Stomach (tissue), 9 donors: ENCODE data around the gene ANKRD28. TPM values are rescaled to one million over a fixed set of nuclear protein-coding genes. Genes with fewer than 3 reads are reported as not detected.

Source experiments
- DNase-seq, 2 donors: peaks; one replicate each; pipeline versions ENCODE4 v3.0.0 to v3.0.0-alpha.2; 2013 to 2019
- H3K27ac ChIP-seq, 5 donors: fragments of 200-600 bp in 4 of 5; sonication (generic) in 4 of 5; one replicate each; pipeline ENCODE4 v1.5.1; 2013 to 2019; ENCODE audit warnings: mild to moderate bottlenecking in 1 of 5, moderate library complexity in 1 of 5
- H3K27me3 ChIP-seq, 3 donors: fragments of 200-600 bp; sonication (generic); one replicate each; pipeline ENCODE4 v1.5.1; 2017 to 2019; ENCODE audit warnings: mixed run types in 1 of 3
- H3K36me3 ChIP-seq, 4 donors: fragments of 200-600 bp; sonication (generic); 1 replicate in 3 of 4; 2 replicates in 1 of 4; pipeline ENCODE4 v1.5.1; 2016 to 2019
- H3K4me1 ChIP-seq, 4 donors: fragments of 200-600 bp; sonication (generic); one replicate each; pipeline ENCODE4 v1.5.1; 2016 to 2019
- H3K4me3 ChIP-seq, 4 donors: fragments of 200-600 bp; sonication (generic) in 3 of 4; one replicate each; pipeline ENCODE4 v1.5.1; 2016 to 2019; ENCODE audit warnings: mild to moderate bottlenecking in 1 of 4
- H3K9me3 ChIP-seq, 4 donors: fragments of 200-600 bp; sonication (generic); one replicate each; pipeline ENCODE4 v1.5.1; 2016 to 2019
- EP300 ChIP-seq: sonication (generic); formaldehyde crosslinking; IDR thresholded peaks from one replicate; pipeline ENCODE4 v1.6.1; 2017; ENCODE audit warnings: antibody characterized with exemption
- POLR2A ChIP-seq, 4 donors: fragments of 450-650 bp; IDR thresholded peaks; one replicate each; pipeline ENCODE4 v1.6.1; 2016; ENCODE audit warnings: antibody characterized with exemption in 4 of 4, control low read depth in 2 of 4, mild to moderate bottlenecking in 1 of 4, moderate library complexity in 1 of 4
- POLR2AphosphoS5 ChIP-seq, 3 donors: sonication (generic); formaldehyde crosslinking; IDR thresholded peaks; one replicate each; pipeline ENCODE4 v1.6.1; 2016; ENCODE audit warnings: antibody characterized with exemption in 3 of 3
- WGBS, 5 donors: extraction: QIAGEN DNeasy Blood & Tissue Kit in 3 of 5; methylation state at CpG; one replicate each; pipeline versions ENCODE4 v1.1.5 to v1.1.7; 2013 to 2018; 5-methylcytosine and 5-hydroxymethylcytosine counted together
- intact Hi-C: fragments of 100-400 bp; cut with DNase I; formaldehyde crosslinking; loops from one replicate; pipeline ENCODE4 v1.15.1; 2023; ENCODE audit warnings: low total_unique reads
- polyA plus RNA-seq, 3 donors: library from polyadenylated mRNA; stranded (reverse); fragments of 200-250 nt; gene quantifications; one replicate each; pipeline ENCODE4 v1.2.3, GENCODE V29; 2013
- total RNA-seq, 5 donors: library from RNA; depleted of rRNA; stranded (reverse); fragments of >200 nt; gene quantifications; one replicate each; pipeline versions ENCODE4 v1.1.0 to v1.2.3, GENCODE V29; 2014 to 2016
- TF ChIP-seq, protein P1 (sequence below), 7 experiments: fragments of 450-650 bp in 4 of 7; fragments of 200-600 bp in 3 of 7; sonication (generic) in 3 of 7; IDR thresholded peaks; one replicate each; pipeline ENCODE4 v1.5.1; 2016 to 2019; ENCODE audit warnings: antibody characterized with exemption in 7 of 7, control low read depth in 2 of 7, mild to moderate bottlenecking in 1 of 7
- donor health status: healthy with polysubstance abuse.
- donor health status: Bipolar disorder and iron deficiency.
- donor health status: healthy.

ANKRD28 gene
- total and polyA plus RNA-seq, 8 donors: 6.8 to 102 (median 16.6) TPM

DNA sequence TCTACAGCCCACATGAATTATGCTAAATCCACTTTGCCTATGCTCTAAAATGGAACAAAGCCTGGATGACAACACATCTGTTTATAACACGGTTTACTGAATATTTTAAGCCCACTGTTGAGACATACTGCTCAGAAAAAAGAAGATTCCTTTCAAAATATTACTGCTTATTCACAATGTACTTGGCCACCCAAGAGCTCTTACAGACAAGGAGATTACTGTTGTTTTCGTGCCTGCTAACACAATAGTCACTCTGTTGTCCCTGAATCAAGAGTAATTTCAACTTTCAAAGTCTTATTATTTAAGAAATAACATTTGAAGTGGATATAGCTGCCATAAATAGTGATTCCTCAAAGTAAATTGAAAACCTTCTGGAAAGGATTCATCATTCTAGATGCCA lies 70.9 kb downstream of the ANKRD28 start:
- WGBS, 5 donors: 89 to 95% (median 92%) methylated on average over 2 of the region's 2 CpGs
- intact Hi-C loops: no loop called here
- no peak for DNase-seq
- Histone ChIP-seq H3K9me3 (no peaks in the 10 kb centered on the region), H3K27ac (no peak overlapping the region), H3K4me3 (no peak overlapping the region), H3K27me3 (no peaks in the 10 kb centered on the region), H3K4me1 (no peaks in the 10 kb centered on the region), H3K36me3 (peaks cover 6 to 75% (median 44%) of the 10 kb centered on the region in 4 donors)
- no peak for TF ChIP-seq EP300
- no peak for TF ChIP-seq POLR2AphosphoS5 (IDR thresholded peaks at IDR 0.05)
- TF ChIP-seq POLR2A (IDR thresholded peaks at IDR 0.05): no peak
- TF ChIP-seq, protein P1, sequence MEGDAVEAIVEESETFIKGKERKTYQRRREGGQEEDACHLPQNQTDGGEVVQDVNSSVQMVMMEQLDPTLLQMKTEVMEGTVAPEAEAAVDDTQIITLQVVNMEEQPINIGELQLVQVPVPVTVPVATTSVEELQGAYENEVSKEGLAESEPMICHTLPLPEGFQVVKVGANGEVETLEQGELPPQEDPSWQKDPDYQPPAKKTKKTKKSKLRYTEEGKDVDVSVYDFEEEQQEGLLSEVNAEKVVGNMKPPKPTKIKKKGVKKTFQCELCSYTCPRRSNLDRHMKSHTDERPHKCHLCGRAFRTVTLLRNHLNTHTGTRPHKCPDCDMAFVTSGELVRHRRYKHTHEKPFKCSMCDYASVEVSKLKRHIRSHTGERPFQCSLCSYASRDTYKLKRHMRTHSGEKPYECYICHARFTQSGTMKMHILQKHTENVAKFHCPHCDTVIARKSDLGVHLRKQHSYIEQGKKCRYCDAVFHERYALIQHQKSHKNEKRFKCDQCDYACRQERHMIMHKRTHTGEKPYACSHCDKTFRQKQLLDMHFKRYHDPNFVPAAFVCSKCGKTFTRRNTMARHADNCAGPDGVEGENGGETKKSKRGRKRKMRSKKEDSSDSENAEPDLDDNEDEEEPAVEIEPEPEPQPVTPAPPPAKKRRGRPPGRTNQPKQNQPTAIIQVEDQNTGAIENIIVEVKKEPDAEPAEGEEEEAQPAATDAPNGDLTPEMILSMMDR (IDR thresholded peaks at IDR 0.05): no peak

DNA sequence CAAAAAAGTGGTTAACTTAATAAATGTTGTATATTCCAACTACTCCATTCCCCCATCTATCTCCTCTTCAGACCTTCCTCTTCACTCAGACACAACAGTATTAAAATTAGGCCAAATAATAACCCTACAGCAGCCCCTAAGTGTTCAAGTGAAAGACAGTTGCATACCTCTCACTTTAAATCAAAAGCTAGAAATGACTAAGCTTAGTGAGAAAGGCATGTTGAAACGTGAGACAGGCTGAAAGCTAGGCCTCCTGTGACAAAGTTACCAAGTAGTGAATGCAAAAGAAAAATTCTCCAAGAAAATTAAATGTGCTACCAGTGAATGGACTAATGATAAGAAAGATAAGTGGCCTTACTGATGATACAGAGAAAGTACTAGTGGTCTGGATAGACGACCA lies 71.7 kb downstream of the ANKRD28 start:
- TF ChIP-seq POLR2A (IDR thresholded peaks at IDR 0.05) (no peak), POLR2AphosphoS5 (IDR thresholded peaks at IDR 0.05) (no peak), EP300 (no peak)
- TF ChIP-seq, protein P1 (IDR thresholded peaks at IDR 0.05): no peak
- no peaks in the 10 kb centered on the region for H3K4me1 ChIP-seq
- DNase-seq: no peak
- no peak overlapping the region for H3K4me3 ChIP-seq
- H3K9me3 ChIP-seq: no peaks in the 10 kb centered on the region
- no peak overlapping the region for H3K27ac ChIP-seq
- 44 to 56% (median 54%) methylated on average over 2 of the region's 2 CpGs for WGBS, 5 donors
- intact Hi-C loops: no loop called here
- peaks cover 6 to 77% (median 47%) of the 10 kb centered on the region in 4 donors for H3K36me3 ChIP-seq
- no peaks in the 10 kb centered on the region for H3K27me3 ChIP-seq

DNA sequence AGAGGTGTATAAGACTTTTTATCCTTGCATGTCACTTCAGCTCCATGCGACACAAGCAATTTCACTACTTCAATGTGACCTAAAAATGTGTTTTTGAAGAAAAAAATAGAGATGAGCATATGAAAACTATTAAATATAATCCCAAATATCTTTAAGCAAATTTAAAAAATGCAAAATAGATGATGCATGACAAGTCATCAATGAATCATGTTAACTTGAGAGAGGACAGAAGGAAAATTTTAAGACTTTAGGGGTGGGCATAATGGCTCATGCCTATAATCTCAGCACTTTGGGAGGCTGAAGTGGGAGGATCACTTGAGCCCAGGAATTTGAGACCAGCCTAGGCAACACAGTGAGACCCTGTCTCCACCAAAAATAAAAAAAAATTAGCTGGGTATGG lies 73.3 kb downstream of the ANKRD28 start:
- no peaks in the 10 kb centered on the region for H3K27me3 ChIP-seq
- peaks cover 6 to 81% (median 60%) of the 10 kb centered on the region in 4 donors for H3K36me3 ChIP-seq
- no peak overlapping the region for H3K4me3 ChIP-seq
- DNase-seq: no peak
- intact Hi-C loops: no loop called here
- WGBS, 5 donors: 97 to 100% (median 100%) methylated on average over 1 of the region's 1 CpG
- H3K27ac ChIP-seq: no peak overlapping the region
- H3K4me1 ChIP-seq: no peaks in the 10 kb centered on the region
- no peaks in the 10 kb centered on the region for H3K9me3 ChIP-seq
- TF ChIP-seq POLR2A (IDR thresholded peaks at IDR 0.05) (no peak), EP300 (no peak), POLR2AphosphoS5 (IDR thresholded peaks at IDR 0.05) (no peak)
- TF ChIP-seq, protein P1 (IDR thresholded peaks at IDR 0.05): no peak

DNA sequence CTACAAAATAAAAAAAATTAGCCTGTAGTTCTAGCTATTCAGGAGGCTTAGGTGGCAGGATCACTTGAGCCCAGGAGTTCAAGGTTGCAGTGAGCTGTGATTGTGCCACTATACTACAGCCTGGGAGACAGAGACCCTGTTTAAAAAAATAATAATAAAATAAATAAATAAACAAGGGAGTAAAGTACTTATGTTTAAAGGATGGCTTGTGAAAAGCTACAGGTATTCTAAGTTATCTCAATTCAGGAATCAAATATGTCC lies 74.2 kb downstream of the ANKRD28 start:
- Histone ChIP-seq H3K9me3 (no peaks in the 10 kb centered on the region), H3K4me3 (no peak overlapping the region), H3K27me3 (no peaks in the 10 kb centered on the region), H3K4me1 (no peaks in the 10 kb centered on the region), H3K36me3 (peaks cover 6 to 77% (median 63%) of the 10 kb centered on the region in 4 donors), H3K27ac (no peak overlapping the region)
- no peak for DNase-seq
- intact Hi-C loops: no loop called here
- no peak for TF ChIP-seq EP300
- TF ChIP-seq, protein P1 (IDR thresholded peaks at IDR 0.05): no peak
- no peak for TF ChIP-seq POLR2A (IDR thresholded peaks at IDR 0.05)
- TF ChIP-seq POLR2AphosphoS5 (IDR thresholded peaks at IDR 0.05): no peak
